HG02970 (cell line): ENCODE results near the gene ART1.

ENCODE experiments used
- ATAC-seq: cut with Tn5 transposase; IDR thresholded peaks from one replicate; pipeline ENCODE4 v1.9.1; 2021; ENCODE audit warnings: mild to moderate bottlenecking, moderate library complexity, moderate number of reproducible peaks; ENCODE audit not compliant: unreplicated experiment, low FRiP score

Gene ART1

DNA sequence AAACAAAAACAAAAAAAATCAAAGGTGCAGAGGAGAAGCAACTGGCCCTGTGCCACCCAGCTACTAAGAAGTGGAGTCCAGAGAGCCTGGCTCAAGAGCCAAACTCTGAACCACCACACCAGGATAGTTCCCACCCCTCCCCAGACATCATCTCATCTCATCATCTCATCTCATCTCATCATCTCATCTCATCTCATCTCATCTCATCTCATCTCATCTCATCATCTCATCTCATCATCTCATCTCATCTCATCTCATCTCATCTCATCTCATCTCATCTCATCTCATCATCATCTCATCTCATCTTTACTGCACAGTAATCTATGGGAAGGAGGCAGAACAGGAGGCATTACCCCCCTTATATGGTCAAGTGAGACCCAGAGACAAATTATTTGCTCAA is 17.9 kb downstream of the ART1 start:
- ATAC-seq, result no peak

DNA sequence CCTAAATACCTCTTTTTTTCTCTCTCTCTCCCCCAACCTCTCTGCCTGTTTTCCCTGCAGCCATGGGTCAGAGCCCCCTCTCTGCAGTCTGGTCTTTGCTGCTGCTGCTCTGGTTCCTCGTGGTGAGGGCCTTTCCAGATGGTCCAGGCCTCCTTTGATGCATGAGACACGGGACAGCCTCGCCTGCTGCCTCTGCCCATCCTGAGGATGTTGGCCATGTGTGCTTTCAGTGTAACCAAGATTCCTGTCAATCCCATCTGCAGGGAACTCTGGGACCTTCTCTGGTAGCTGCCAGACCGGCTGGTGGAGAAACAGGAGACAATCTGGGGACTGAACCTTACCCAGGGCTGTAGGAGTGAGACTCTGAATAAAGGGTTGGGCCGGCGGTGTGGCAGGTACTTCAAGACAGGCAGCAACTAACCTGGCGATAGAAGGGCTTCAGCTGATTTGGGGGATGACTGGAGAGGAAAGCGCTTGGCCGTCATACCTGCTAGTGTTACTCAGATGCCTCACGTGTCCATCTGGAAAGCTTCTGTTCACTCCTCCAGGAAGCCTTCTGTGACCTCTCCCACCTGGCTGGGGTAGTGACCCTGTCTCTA is 19.2 kb downstream of the ART1 start:
- no peak for ATAC-seq

DNA sequence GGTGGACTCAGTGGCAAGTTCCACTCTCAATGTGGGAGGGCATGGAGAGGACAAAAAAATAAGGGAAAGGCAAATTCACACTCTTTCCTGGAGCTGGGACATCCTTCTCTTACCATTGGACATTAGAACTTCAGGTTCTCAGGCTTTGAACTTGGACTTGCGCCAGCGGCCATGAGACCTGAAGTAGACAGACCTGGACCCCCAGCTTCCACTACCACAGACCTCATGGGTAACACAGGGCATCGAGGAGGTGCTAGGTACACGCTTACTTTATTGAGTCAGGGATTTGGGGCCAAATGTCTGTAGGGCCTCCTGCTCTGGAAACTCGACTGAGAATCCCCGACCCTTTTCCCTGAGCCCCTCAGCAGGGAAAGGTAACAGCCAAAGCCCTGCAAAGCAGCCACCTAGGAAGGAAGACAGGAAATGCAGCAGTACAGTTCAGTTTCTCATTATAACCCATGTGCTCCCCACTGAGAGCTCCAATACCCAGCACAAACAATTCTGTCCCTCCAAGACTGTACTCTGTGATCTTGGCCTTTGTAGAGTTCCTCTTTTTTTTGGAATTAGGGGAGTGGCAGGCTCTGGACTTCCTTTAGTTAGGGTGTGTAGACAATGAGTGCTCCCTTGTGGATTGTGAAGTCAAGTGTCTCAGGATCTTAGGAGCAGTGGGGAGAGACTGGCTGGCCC is 20.6 kb downstream of the ART1 start:
- ATAC-seq, result no peak

DNA sequence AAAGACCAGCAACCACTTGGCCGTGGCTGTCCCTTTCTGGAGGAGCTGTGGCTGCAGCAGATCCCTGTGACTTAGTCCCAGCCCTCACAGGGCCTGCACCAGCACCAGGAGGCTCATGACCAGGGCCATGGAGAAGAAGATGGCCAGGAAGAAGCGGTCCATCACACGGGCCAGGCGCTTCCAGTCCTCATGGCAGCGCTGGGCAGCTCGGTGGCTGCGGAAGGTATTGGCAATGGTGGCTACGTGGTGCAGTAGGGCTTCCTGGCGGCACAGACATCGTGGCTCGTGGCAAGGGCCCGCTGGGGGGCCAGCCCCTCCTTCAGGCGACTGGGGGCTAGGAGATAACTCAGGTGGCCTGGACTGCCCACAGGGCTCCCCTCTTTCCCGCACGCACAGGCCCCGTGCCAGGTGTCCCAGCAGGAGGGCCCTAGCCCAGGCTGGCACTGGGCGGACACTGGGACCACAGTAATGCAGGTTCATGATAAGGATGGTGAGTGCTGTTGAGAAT is 21.1 kb downstream of the ART1 start:
- ATAC-seq, result no peak

DNA sequence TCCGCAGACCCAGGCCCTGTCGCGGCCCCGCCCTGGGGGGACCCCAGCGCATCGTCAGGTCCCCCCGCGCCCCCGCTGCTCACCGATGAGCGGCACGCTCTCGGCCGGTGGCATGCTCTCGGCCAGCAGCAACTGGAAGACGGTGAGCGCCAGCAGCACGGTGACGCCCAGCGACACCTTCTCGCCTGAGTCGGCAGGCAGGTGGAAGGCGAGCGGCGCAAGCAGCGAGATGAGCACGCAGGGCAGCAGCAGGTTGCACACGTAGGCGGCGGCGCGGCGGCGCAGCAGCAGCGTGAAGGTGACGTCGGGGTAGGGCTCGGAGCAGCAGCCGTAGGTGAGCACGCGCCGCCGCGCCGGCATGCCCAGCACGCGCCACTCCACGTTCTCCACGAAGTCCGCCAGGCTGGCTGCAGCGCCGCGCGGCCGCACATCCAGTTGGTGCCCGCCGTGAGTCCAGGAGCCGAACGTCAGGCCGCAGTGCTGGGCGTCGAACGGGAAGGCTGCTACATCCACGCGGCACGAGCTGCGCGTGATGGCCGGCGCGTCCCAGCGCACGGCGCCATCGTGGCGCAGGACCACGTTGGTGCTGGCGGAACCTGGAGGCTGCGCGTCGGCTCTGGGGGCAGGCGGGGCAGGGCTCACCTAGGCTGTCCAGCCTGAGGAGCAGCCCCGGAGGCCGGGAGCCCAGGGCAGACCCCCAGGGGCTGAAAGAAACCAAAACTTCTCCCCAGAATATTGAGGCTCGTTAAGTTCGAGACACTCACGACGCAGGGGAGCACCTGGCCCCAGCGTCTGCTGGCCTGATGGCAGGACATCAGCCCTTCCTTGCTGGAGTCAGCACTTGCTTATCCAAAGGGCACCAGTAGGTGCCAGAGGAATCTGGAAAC is 22.5 kb downstream of the ART1 start:
- ATAC-seq, result no peak

DNA sequence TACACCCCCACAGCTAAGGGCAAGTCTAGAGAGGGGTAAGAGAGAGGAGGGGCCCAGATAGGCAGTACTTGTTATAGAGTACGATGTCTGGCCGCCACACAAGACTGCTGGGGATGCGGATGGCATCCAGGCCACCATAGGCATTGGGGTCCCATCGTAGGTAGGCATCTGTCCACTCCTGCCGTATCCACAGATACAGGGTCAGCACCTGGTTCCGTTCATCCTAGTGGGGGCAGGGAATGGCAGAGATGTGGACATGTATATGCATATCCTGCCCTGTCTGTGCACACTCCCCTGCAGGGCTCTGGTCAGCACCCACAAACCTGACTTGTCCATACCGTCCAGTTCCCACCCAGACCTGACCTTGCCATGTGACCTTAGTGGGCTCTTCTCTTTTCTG is 24.2 kb downstream of the ART1 start:
- ATAC-seq, result no peak

DNA sequence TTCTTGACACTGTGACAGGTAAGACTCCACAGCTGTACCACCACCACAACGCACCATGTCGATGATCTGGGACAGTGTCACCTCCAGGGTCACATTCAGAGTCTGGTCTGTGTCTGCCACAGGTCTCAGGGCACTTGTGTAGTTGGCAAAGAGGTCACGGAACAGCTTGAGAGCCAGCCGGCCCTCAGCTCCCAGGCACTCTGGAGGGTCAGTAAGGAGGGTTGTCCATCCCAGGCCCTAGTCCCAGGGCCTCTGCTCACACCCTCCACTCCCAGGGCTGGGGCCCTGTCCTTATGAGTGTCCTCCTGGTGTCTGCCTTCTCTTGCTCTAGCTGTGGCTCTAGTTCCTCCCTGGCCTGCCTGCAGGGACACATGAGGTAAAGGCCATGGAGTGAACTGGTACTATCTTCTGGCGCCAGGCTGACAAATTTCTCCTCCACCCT is 24.8 kb downstream of the ART1 start:
- ATAC-seq, result no peak

DNA sequence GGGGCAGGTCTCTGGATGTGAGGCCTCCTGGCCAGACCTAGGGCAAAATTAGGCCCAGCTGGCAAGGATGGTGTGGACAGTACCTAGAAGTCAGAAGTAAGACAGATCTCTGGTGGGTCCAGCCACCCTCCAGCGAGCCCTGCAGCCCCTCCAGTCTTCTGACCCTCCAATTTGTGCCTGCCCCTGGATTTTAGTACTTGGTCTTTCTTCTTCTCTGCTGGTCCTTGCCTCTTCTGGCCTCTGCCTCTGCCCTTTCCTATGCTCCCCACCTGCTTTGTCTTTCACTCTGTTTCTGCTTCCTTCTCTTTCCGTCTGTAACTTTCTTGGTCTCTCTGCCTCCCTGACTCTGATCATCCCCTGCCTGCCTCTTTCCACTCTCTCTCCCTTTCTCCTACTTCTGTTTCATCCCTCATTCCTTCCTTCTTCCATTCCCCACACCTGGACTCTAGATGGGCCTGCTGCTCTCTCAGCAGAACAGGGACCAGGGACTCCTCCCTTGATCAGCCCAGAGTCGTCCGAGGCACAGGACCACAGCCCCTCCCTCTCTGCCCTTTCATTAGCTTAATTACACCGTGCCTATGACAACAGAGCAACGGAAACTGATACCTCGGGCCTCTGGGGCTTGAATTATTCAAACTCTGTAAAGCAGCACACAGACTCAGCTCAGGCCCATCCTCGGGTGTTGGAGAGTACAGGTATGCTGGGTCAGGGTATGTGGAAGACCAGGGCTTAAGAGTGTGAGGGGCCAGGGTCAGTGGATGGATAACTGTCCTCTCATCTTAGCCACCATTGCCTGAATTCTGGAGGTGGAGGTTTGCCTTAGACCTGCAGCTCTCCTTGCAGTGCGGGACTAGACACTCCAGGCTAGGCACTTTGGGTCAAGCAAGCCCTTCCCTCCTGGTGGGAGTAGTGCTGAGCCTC is 26.7 kb downstream of the ART1 start, which contains the start of gene CHRNA10:
TSS of gene CHRNA10 (minus strand) at position 51 of the 921 bp plus-strand sequence. CDS start 72 bp downstream, outside the sequence.
- no peak for ATAC-seq

DNA sequence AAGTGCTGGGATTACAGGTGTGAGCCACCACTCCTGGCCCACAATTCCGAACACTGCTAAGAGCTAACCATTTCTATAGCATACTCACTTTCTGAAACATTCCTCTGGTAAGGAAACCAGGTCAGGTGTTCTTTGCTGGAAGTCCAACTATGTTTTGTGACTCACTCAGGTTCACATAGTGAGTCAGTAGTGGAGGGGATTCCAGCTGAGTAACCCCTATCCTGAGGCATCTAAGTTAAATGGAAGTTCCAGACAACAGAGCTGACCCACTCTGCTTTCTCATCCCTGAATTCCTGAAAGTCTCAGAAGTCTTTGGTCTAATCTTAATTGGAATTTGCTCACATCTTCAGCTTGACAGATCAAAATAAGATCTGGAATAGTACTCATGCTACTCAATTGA is 29.3 kb downstream of the ART1 start:
- ATAC-seq, result no peak

DNA sequence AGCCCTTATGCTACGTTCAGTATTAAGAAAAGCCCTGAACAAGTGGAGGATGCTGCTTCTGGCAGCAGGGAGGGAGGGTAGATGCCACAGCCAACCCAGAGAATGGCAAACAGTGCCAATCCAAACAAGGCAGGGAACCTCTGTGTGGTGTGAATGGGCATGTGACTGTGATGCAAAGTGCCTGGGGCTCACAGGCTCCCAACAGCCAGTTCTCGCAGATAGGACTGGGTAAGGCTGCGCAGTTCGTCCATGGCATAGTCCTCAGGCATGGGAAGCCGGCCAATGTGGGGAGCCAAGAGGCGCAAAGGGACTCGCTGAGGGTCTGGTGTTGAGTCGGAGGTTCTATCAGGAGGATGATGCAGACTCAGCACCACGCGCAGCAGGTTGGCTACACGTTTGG is 31.0 kb downstream of the ART1 start:
- ATAC-seq, result no peak

DNA sequence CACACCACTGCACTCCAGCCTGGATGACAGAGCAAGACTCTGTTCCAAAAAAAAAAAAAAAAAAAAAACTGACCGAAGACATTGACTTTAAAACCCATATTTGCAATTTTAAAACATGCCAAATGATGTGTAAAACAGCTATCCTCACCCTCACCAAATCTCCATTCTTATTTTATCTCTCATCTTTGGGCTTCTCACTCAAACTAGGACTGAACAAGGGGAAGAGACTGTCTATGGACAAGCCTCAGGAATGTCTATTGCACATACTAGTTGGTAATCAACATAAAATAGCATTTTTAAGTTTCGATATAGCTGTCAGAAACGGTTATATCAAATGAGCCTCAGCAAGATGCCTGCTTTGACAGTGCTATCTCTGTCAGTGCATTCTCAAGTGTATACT is 34.1 kb downstream of the ART1 start:
- ATAC-seq, result no peak

DNA sequence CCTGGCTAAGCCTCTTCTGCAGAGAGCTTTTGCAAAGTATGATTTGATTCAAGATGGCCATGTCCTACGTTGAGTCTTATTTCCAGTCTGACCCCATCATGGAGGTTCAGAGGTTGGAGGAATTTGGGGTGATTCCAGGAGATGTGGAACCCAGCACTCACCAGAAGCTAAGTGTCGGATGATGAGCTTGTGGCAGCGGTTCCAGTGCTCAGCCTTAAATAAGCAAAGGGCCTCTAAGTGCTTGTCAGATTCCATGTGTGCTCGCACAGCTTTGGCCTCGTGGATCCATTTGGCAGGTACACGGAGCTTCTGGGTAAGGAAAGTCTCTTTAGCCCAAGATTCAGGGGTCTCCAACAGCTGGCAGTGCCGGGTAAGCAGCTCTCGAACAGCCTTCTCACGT is 38.1 kb downstream of the ART1 start:
- no peak for ATAC-seq

DNA sequence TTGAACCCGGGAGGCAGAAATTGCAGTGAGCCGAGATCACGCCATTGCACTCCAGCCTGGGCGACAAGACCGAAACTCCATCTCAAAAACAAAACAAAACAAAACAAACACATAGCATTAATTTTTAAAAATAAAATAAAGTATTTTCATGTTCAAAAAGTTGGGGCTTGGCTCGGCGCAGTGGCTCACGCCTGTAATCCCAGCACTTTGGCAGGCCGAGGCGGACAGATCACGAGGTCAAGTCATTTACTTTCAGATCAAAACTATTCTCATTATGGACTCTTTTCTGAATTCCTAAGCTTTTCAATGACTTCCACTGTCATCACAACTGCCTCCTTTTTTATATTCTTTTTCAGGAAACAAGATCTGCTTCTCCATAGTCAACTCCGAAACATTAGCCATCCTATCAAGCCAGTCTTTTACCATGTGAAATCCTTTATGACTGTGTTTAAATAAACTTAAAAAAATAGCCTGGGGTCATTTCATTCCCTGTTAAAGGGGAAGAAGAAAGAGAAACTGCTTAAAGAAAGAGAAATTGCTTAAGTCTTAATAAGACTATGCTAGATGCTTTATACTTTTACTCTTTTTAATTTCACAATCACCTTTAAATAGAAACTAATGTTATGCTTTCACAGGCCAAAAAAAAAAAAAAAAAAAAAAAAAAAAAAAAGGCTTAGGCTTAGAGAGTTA is 39.3 kb downstream of the ART1 start:
- no peak for ATAC-seq

DNA sequence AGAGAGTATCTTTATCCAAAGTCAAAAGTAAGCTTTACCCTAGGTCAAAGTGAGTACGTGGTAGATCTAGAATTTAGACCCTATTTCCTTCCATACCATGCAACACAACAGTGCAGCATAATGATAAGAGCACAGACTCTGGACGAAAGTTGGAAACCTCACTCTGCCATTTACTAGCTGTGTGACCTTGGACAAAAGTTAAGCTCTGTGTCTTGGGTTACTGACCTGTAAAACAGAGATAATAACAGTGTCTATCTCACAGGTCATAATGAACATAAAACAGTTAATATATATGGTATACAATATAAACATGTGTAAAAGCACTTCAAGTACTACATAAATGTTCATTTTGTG is 39.9 kb downstream of the ART1 start:
- no peak for ATAC-seq

DNA sequence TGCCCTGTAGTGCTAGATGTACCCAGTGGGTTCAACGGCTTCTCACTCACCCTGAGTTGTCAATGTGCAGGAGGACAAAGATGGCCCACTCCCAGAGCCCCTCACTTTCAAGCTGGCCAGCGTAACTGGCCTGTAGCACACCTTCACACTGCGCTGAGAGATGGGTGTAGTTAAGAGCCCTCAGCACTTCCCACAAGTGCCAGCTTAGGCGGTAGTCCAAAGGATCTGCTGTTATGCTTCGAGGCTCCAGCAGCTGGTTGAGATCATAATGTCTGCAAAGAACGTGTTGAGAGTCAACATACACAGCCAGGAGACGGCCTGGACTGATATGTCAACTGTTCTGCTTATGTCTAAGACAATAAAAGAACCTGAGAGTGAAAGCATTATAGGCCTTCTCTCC is 41.0 kb downstream of the ART1 start:
- no peak for ATAC-seq

DNA sequence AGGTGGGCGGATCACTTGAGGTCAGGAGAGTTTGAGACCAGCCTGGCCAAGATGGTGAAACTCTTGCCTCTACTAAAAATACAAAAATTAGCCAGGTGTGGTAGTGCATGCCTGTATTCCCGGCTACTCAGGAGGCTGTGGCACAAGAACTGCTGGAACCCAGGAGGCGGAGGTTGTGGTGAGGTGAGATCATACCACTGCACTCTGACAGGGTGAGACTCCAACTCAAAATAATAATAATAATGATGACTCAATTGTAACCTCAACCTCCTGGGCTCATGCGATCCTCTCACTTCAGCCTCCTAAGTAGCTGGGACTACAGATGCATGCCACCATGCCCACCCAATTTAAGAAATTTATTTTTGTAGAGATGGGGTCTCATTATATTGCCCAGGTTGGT is 41.8 kb downstream of the ART1 start:
- no peak for ATAC-seq

DNA sequence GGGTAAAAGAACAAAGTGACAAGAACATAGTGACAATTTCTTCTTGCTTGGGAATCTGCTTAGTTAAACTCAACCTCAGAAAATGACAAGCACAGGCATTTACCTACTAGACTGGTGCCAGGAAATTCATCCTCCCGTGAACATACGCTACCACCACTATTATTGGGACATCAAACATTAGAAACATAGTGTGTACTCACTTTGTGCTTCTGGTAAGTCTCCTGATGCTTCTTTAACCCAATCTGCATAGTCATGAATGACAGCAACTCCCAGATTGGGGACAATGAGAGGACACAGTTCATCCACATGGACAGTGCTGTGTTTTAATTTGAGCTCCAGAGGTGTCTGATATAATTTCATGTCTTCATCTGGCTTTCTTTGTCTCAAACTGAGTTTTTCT is 55.5 kb downstream of the ART1 start:
- ATAC-seq, result no peak

DNA sequence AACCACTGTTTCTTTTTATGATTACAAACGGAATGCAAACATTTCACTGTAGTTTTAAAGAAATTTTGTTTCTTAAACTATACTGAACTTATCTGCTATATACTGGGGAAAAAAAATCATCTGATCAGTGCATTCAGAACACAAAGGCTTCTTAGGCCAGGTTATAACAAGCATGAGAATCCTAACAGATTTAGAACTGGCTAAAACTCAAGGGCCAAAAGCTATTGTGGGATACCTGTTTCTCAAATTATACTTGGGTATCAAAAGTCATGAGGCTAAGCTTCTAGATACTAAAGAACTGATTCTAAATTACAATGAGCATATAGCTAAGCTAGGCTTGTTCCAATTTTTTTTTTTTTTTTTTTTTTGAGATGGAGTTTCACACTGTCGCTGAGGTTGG is 56.0 kb downstream of the ART1 start:
- no peak for ATAC-seq

DNA sequence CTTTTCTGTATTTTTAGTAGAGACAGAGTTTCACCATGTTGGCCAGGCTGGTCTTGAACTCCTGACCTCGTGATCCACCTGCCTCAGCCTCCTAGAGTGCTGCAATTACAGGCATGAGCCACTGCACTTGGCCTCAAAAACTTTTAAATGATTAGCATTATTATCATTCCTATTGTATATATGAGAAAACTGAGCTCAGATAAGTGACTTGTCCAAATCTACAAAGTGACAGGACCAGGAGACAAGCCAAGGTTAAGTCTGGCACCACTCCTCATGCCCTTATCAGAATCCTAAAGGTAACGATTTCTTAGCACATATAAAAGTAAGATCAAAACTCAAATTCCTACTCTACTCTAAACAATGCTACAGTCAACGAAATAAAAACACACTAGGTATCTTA is 58.5 kb downstream of the ART1 start:
- ATAC-seq, result no peak

DNA sequence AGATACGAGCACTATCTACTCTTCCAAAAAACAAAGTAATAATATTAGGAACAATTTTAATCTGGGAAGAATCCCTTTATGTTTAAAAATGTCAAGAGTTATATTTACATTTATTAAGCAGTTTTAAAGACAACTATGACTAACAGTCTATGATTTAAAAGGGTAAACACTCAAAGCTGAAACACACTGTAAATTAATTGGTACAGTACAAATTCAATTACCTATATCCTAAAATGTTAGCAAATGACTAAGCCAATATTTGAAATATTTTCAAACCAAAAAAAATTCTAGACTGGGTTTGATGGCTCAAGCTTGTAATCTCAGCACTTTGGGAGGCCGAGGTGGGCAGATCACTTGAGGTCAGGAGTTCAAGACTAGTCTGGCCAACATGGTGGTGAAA is 62.2 kb downstream of the ART1 start:
- ATAC-seq, result no peak
